Mesendoderm (in vitro differentiated cells): Measurements from ENCODE around the gene SEL1L3.

Experiments
- DNase-seq: peaks from one replicate; pipeline ENCODE4 v3.0.0; 2013
- H2AK5ac ChIP-seq: 2 replicates; pipeline ENCODE4 v1.6.1; 2013; ENCODE audit warnings: low read length, inconsistent platforms
- H2BK120ac ChIP-seq: 2 replicates; pipeline ENCODE4 v1.6.1; 2013; ENCODE audit warnings: low read depth, mild to moderate bottlenecking, low read length, moderate library complexity, mixed read lengths
- H2BK15ac ChIP-seq: replicated peaks from 2 replicates; pipeline ENCODE4 v1.6.1; 2013; ENCODE audit warnings: low read depth, mild to moderate bottlenecking, moderate library complexity
- H2BK5ac ChIP-seq: 2 replicates; pipeline ENCODE4 v1.6.1; 2013; ENCODE audit warnings: low read length, inconsistent platforms
- H3K18ac ChIP-seq: 2 replicates; pipeline ENCODE4 v1.6.1; 2013; ENCODE audit warnings: mild to moderate bottlenecking, low read length, mixed read lengths
- H3K23ac ChIP-seq: one replicate; pipeline ENCODE4 v1.6.1; 2013; ENCODE audit warnings: low read length
- H3K27ac ChIP-seq: 2 replicates; pipeline ENCODE4 v1.5.1; 2013; ENCODE audit warnings: low read depth, mild to moderate bottlenecking, inconsistent platforms, low read length, moderate library complexity
- H3K27me3 ChIP-seq: 2 replicates; pipeline ENCODE4 v1.6.1; 2013; ENCODE audit warnings: low read length, control low read depth, mild to moderate bottlenecking, inconsistent platforms; ENCODE audit not compliant: insufficient read depth, poor library complexity
- H3K36me3 ChIP-seq: 2 replicates; pipeline ENCODE4 v1.6.1; 2013; ENCODE audit warnings: low read length, inconsistent platforms; ENCODE audit not compliant: control insufficient read depth, insufficient read depth
- H3K4ac ChIP-seq: one replicate; pipeline ENCODE4 v1.6.1; 2013; ENCODE audit warnings: low read depth, mild to moderate bottlenecking, low read length, moderate library complexity
- H3K4me1 ChIP-seq: 2 replicates; pipeline ENCODE4 v1.6.1; 2013; ENCODE audit warnings: low read depth, low read length, inconsistent platforms; ENCODE audit not compliant: control insufficient read depth
- H3K4me2 ChIP-seq: 2 replicates; pipeline ENCODE4 v1.6.1; 2013; ENCODE audit warnings: low read length
- H3K4me3 ChIP-seq: 2 replicates; pipeline ENCODE4 v1.5.1; 2013; ENCODE audit warnings: mild to moderate bottlenecking, low read length
- H3K56ac ChIP-seq: one replicate; pipeline ENCODE4 v1.6.1; 2013; ENCODE audit warnings: low read length
- H3K79me1 ChIP-seq: 2 replicates; pipeline ENCODE4 v1.6.1; 2013; ENCODE audit warnings: low read length, inconsistent platforms
- H3K79me2 ChIP-seq: 2 replicates; pipeline ENCODE4 v1.6.1; 2013; ENCODE audit warnings: mild to moderate bottlenecking, low read length; ENCODE audit not compliant: control insufficient read depth, insufficient read depth
- H3K9ac ChIP-seq: 2 replicates; pipeline ENCODE4 v1.6.1; 2013; ENCODE audit warnings: low read length, inconsistent platforms
- H4K5ac ChIP-seq: one replicate; pipeline ENCODE4 v1.6.1; 2013; ENCODE audit warnings: low read length
- H4K8ac ChIP-seq: one replicate; pipeline ENCODE4 v1.6.1; 2013; ENCODE audit warnings: low read depth, mild to moderate bottlenecking, control low read depth, low read length, moderate library complexity
- WGBS: extraction: QIAGEN DNeasy Blood & Tissue Kit; methylation state at CpG from one replicate; pipeline ENCODE4 v1.1.7; 2013; ENCODE audit warnings: low lambda C conversion rate, missing lambda C conversion rate; ENCODE audit not compliant: insufficient coverage; ENCODE audit errors: extremely low coverage; 5-methylcytosine and 5-hydroxymethylcytosine counted together

The SEL1L3 gene

GRCh38 chr4:25861280-25861950, 1.4 kb downstream of the SEL1L3 start:
- H3K23ac ChIP-seq = no peak overlapping the region
- no peak for DNase-seq
- no peaks in the 10 kb centered on the region for H3K36me3 ChIP-seq
- peak overlapping the region; percentile 8 for H3K9ac ChIP-seq
- H3K27ac ChIP-seq = no peak overlapping the region
- H4K8ac ChIP-seq = no peak overlapping the region
- peak overlapping the region; percentile 22 for H3K4me2 ChIP-seq
- H3K79me1 ChIP-seq = peaks cover 4% of the 10 kb centered on the region
- peaks cover 2% of the 10 kb centered on the region for H3K79me2 ChIP-seq
- H2BK120ac ChIP-seq = no peak overlapping the region
- peak overlapping the region; percentile 45 for H3K56ac ChIP-seq
- H2AK5ac ChIP-seq = no peak overlapping the region
- H3K27me3 ChIP-seq = no peaks in the 10 kb centered on the region
- H4K5ac ChIP-seq = no peak overlapping the region
- H2BK15ac ChIP-seq = no peak overlapping the region
- no peak overlapping the region for H2BK5ac ChIP-seq
- H3K18ac ChIP-seq = no peak overlapping the region
- no peak overlapping the region for H3K4ac ChIP-seq
- WGBS = no CpG with 5 or more reads among the region's 5 CpGs
- no peak overlapping the region for H3K4me3 ChIP-seq
- H3K4me1 ChIP-seq = no peaks in the 10 kb centered on the region

GRCh38 chr4:25860586-25861279, 2.1 kb downstream of the SEL1L3 start:
- no CpG with 5 or more reads among the region's 7 CpGs for WGBS
- no peak overlapping the region for H2AK5ac ChIP-seq
- no peak for DNase-seq
- H4K8ac ChIP-seq = no peak overlapping the region
- no peaks in the 10 kb centered on the region for H3K4me1 ChIP-seq
- no peak overlapping the region for H3K4me3 ChIP-seq
- H3K9ac ChIP-seq = no peak overlapping the region
- no peaks in the 10 kb centered on the region for H3K36me3 ChIP-seq
- H3K4ac ChIP-seq = no peak overlapping the region
- no peak overlapping the region for H2BK15ac ChIP-seq
- H3K56ac ChIP-seq = no peak overlapping the region
- no peak overlapping the region for H4K5ac ChIP-seq
- H2BK5ac ChIP-seq = no peak overlapping the region
- no peak overlapping the region for H2BK120ac ChIP-seq
- H3K4me2 ChIP-seq = no peak overlapping the region
- no peak overlapping the region for H3K23ac ChIP-seq
- peaks cover 4% of the 10 kb centered on the region for H3K79me1 ChIP-seq
- no peak overlapping the region for H3K18ac ChIP-seq
- peaks cover 3% of the 10 kb centered on the region for H3K79me2 ChIP-seq
- no peak overlapping the region for H3K27ac ChIP-seq
- H3K27me3 ChIP-seq = no peaks in the 10 kb centered on the region

GRCh38 chr4:25859429-25860148, 3.2 kb downstream of the SEL1L3 start:
- H3K56ac ChIP-seq = no peak overlapping the region
- H3K23ac ChIP-seq = no peak overlapping the region
- H4K5ac ChIP-seq = no peak overlapping the region
- DNase-seq = peak; percentile 18
- no peak overlapping the region for H2BK120ac ChIP-seq
- H3K36me3 ChIP-seq = no peaks in the 10 kb centered on the region
- no peak overlapping the region for H2BK15ac ChIP-seq
- H3K79me1 ChIP-seq = peaks cover 4% of the 10 kb centered on the region
- H4K8ac ChIP-seq = no peak overlapping the region
- H2AK5ac ChIP-seq = no peak overlapping the region
- H3K4me1 ChIP-seq = no peaks in the 10 kb centered on the region
- no peak overlapping the region for H3K4me2 ChIP-seq
- no peak overlapping the region for H2BK5ac ChIP-seq
- H3K79me2 ChIP-seq = peaks cover 3% of the 10 kb centered on the region
- H3K4me3 ChIP-seq = no peak overlapping the region
- H3K27me3 ChIP-seq = no peaks in the 10 kb centered on the region
- no peak overlapping the region for H3K27ac ChIP-seq
- no peak overlapping the region for H3K4ac ChIP-seq
- no peak overlapping the region for H3K9ac ChIP-seq
- H3K18ac ChIP-seq = no peak overlapping the region
- WGBS = no CpG with 5 or more reads among the region's 6 CpGs

GRCh38 chr4:25857851-25858400, 4.9 kb downstream of the SEL1L3 start:
- H2BK120ac ChIP-seq = no peak overlapping the region
- H3K9ac ChIP-seq = no peak overlapping the region
- no peak overlapping the region for H3K4me2 ChIP-seq
- H3K56ac ChIP-seq = no peak overlapping the region
- WGBS = no CpG with 5 or more reads among the region's 8 CpGs
- H3K79me2 ChIP-seq = peaks cover 3% of the 10 kb centered on the region
- no peak overlapping the region for H4K8ac ChIP-seq
- H2BK5ac ChIP-seq = no peak overlapping the region
- H3K4me1 ChIP-seq = no peaks in the 10 kb centered on the region
- H2AK5ac ChIP-seq = no peak overlapping the region
- no peak overlapping the region for H3K23ac ChIP-seq
- no peak overlapping the region for H2BK15ac ChIP-seq
- no peak overlapping the region for H3K27ac ChIP-seq
- no peak overlapping the region for H3K4ac ChIP-seq
- H3K4me3 ChIP-seq = no peak overlapping the region
- H3K18ac ChIP-seq = no peak overlapping the region
- DNase-seq = no peak
- H3K79me1 ChIP-seq = peaks cover 4% of the 10 kb centered on the region
- H3K36me3 ChIP-seq = no peaks in the 10 kb centered on the region
- no peak overlapping the region for H4K5ac ChIP-seq
- H3K27me3 ChIP-seq = no peaks in the 10 kb centered on the region

GRCh38 chr4:25857403-25857802, 5.4 kb downstream of the SEL1L3 start:
- Histone ChIP-seq H2BK5ac (no peak overlapping the region), H3K56ac (no peak overlapping the region), H3K23ac (no peak overlapping the region), H3K27me3 (no peaks in the 10 kb centered on the region), H3K18ac (no peak overlapping the region), H2BK120ac (no peak overlapping the region), H3K79me2 (peaks cover 3% of the 10 kb centered on the region), H2AK5ac (no peak overlapping the region), H3K9ac (no peak overlapping the region), H3K79me1 (peaks cover 4% of the 10 kb centered on the region), H3K4me1 (no peaks in the 10 kb centered on the region), H3K36me3 (no peaks in the 10 kb centered on the region), H4K8ac (no peak overlapping the region), H3K27ac (no peak overlapping the region), H4K5ac (no peak overlapping the region), H2BK15ac (no peak overlapping the region), H3K4ac (no peak overlapping the region), H3K4me2 (no peak overlapping the region), H3K4me3 (no peak overlapping the region)
- DNase-seq = peak; percentile 53
- no CpG with 5 or more reads among the region's 2 CpGs for WGBS
